MCF 10A (cell line): ENCODE measurements around the gene ARID5B. TPM values are rescaled to one million over a fixed set of nuclear protein-coding genes. Genes with fewer than 3 reads are reported as not detected.
A peak's percentile ranks its signal among the peaks of the same experiment; 100 is the strongest.

Experiments
- BruUV-seq: library from RNA; stranded (reverse); fragments of 400-500 nt; replicated peaks from 2 replicates; lab custom pipeline; 2021; lab: Mats Ljungman, UMichigan
- CTCF ChIA-PET: fragments of 300-600 bp; sonication (Branson Sonifier 250); formaldehyde crosslinking; extraction: SDS; loops from one replicate; lab custom pipeline; 2021; ENCODE audit warnings: antibody characterized with exemption, inconsistent platforms; lab: Yijun Ruan, JAX
- POLR2A ChIA-PET: fragments of 300-600, 350-650 bp; sonication (Branson Sonifier 250); formaldehyde crosslinking; extraction: SDS; loops from one replicate; lab custom pipeline; 2020; ENCODE audit warnings: antibody characterized with exemption, inconsistent platforms; lab: Yijun Ruan, JAX
- DNase-seq: peaks from one replicate; pipeline ENCODE4 v3.0.0-alpha.2; 2018; ENCODE audit not compliant: unreplicated experiment
- H3K27ac Mint-ChIP-seq: one replicate; pipeline ENCODE4 v1.8.0; 2022; ENCODE audit warnings: mild to moderate bottlenecking, low read depth, mixed read lengths; ENCODE audit not compliant: unreplicated experiment
- H3K27me3 Mint-ChIP-seq: one replicate; pipeline ENCODE4 v1.8.0; 2022; ENCODE audit warnings: mixed read lengths; ENCODE audit not compliant: insufficient read depth, unreplicated experiment
- H3K36me3 Mint-ChIP-seq: one replicate; pipeline ENCODE4 v1.8.0; 2022; ENCODE audit warnings: mild to moderate bottlenecking, moderate library complexity, mixed read lengths; ENCODE audit not compliant: insufficient read depth, unreplicated experiment
- H3K4me1 Mint-ChIP-seq: one replicate; pipeline ENCODE4 v1.8.0; 2022; ENCODE audit warnings: mixed read lengths; ENCODE audit not compliant: insufficient read depth, unreplicated experiment
- H3K4me3 Mint-ChIP-seq: one replicate; pipeline ENCODE4 v1.8.0; 2022; ENCODE audit warnings: mild to moderate bottlenecking, moderate library complexity, mixed read lengths; ENCODE audit not compliant: unreplicated experiment
- H3K9me3 Mint-ChIP-seq: one replicate; pipeline ENCODE4 v1.8.0; 2022; ENCODE audit warnings: mixed read lengths; ENCODE audit not compliant: unreplicated experiment
- CTCF ChIP-seq: fragments of 200-600 bp; IDR thresholded peaks from one replicate; pipeline ENCODE4 v1.8.0; 2022; ENCODE audit warnings: antibody characterized with exemption, mild to moderate bottlenecking; ENCODE audit not compliant: unreplicated experiment
- intact Hi-C: fragments of 100-400 bp; cut with micrococcal nuclease; formaldehyde crosslinking; loops from 2 replicates; pipeline ENCODE4 v1.14.1; 2022
- total RNA-seq: library from RNA; stranded (reverse); gene quantifications from 2 replicates; pipeline ENCODE4 v1.2.3, GENCODE V29; 2022

ARID5B gene
- total RNA-seq, 1 experiment from 2014 or later = 12.2 TPM

GRCh38 chr10:62038609-62039190 lies 137.2 kb downstream of the ARID5B start:
- peak overlapping the region; percentile 30 for H3K4me3 Mint-ChIP-seq
- H3K36me3 Mint-ChIP-seq = peaks cover 7% of the 10 kb centered on the region
- CTCF ChIA-PET = interaction anchor here (0.5 to 9.6 kb wide), 39 partner anchors 8 to 1677 kb away, joined by 3 to 174 read pairs (median 5); partner anchors contain the start of gene ARID5B
- no TSS peak for BruUV-seq
- H3K4me1 Mint-ChIP-seq = peaks cover 41% of the 10 kb centered on the region
- TF ChIP-seq CTCF = peak; percentile 76
- H3K9me3 Mint-ChIP-seq = no peaks in the 10 kb centered on the region
- intact Hi-C loops = loop anchor here (1.0 to 10.0 kb wide), 5 partner anchors 96 to 284 kb away; no protein-coding TSS in a partner anchor
- peak overlapping the region; percentile 52 for H3K27ac Mint-ChIP-seq
- peak; percentile 78 for DNase-seq
- POLR2A ChIA-PET = interaction anchor here (0.6 to 5.0 kb wide), 18 partner anchors 11 to 214 kb away, joined by 3 to 82 read pairs (median 6); partner anchors contain the start of gene ARID5B
- H3K27me3 Mint-ChIP-seq = no peaks in the 10 kb centered on the region

GRCh38 chr10:62039954-62040353 lies 138.5 kb downstream of the ARID5B start:
- Mint-ChIP-seq H3K4me3 (no peak overlapping the region), H3K4me1 (peaks cover 42% of the 10 kb centered on the region), H3K9me3 (no peaks in the 10 kb centered on the region), H3K36me3 (peaks cover 7% of the 10 kb centered on the region), H3K27me3 (no peaks in the 10 kb centered on the region), H3K27ac (no peak overlapping the region)
- POLR2A ChIA-PET = interaction anchor here (0.6 to 5.0 kb wide), 10 partner anchors 9 to 1094 kb away, joined by 3 to 81 read pairs (median 6); no protein-coding TSS in a partner anchor
- intact Hi-C loops = loop anchor here (5.0 to 10.0 kb wide), 3 partner anchors 98 to 345 kb away; no protein-coding TSS in a partner anchor
- CTCF ChIA-PET = interaction anchor here (0.6 to 9.6 kb wide), 11 partner anchors 13 to 899 kb away, joined by 3 to 174 read pairs (median 4); partner anchors contain the start of gene ARID5B
- no TSS peak for BruUV-seq
- no peak for DNase-seq
- no peak for TF ChIP-seq CTCF

- no peaks in the 10 kb centered on the region for H3K9me3 Mint-ChIP-seq
- CTCF ChIA-PET = interaction anchor here (0.8 to 9.6 kb wide), 7 partner anchors 9 to 208 kb away, joined by 3 to 174 read pairs (median 4); partner anchors contain the start of gene ARID5B
- no peak overlapping the region for H3K27ac Mint-ChIP-seq
- peaks cover 47% of the 10 kb centered on the region for H3K4me1 Mint-ChIP-seq
- H3K4me3 Mint-ChIP-seq = no peak overlapping the region
- intact Hi-C loops = loop anchor here (10.0 kb wide), 1 partner anchor 344 kb away; no protein-coding TSS in a partner anchor
- POLR2A ChIA-PET = interaction anchor here (0.8 to 5.0 kb wide), 4 partner anchors 9 to 225 kb away, joined by 3 to 81 read pairs (median 42); no protein-coding TSS in a partner anchor
- TF ChIP-seq CTCF = no peak
- BruUV-seq = no TSS peak
- DNase-seq = no peak
- no peaks in the 10 kb centered on the region for H3K27me3 Mint-ChIP-seq
- H3K36me3 Mint-ChIP-seq = peaks cover 7% of the 10 kb centered on the region
These were observed 139.4 kb downstream of the ARID5B start for GRCh38 chr10:62040881-62041280.

- ChIA-PET POLR2A (interaction anchor here (0.6 to 1.8 kb wide), 4 partner anchors 14 to 200 kb away, joined by 3 to 5 read pairs (median 4); no protein-coding TSS in a partner anchor), CTCF (interaction anchor here (0.5 to 9.6 kb wide), 7 partner anchors 15 to 945 kb away, joined by 3 to 174 read pairs (median 4); no protein-coding TSS in a partner anchor)
- peaks cover 7% of the 10 kb centered on the region for H3K36me3 Mint-ChIP-seq
- no peaks in the 10 kb centered on the region for H3K9me3 Mint-ChIP-seq
- H3K4me3 Mint-ChIP-seq = no peak overlapping the region
- no peaks in the 10 kb centered on the region for H3K27me3 Mint-ChIP-seq
- DNase-seq = no peak
- intact Hi-C loops = loop anchor here (10.0 kb wide), 1 partner anchor 341 kb away; no protein-coding TSS in a partner anchor
- no peak overlapping the region for H3K27ac Mint-ChIP-seq
- TF ChIP-seq CTCF = no peak
- no TSS peak for BruUV-seq
- peaks cover 61% of the 10 kb centered on the region for H3K4me1 Mint-ChIP-seq
These were observed 142.0 kb downstream of the ARID5B start for GRCh38 chr10:62043421-62044021.
